Thoracic aorta (tissue), 2 donors: ENCODE measurements around the gene MISP. TPM values are rescaled to one million over a fixed set of nuclear protein-coding genes. Genes with fewer than 3 reads are reported as not detected.

Experiments
- ATAC-seq: fragments of 150-250 bp; one replicate; pipeline ENCODE4 v1.8.0; 2017; ENCODE audit warnings: low read depth; ENCODE audit not compliant: insufficient number of reproducible peaks, low FRiP score
- DNase-seq: peaks from one replicate; pipeline ENCODE4 v3.0.0-alpha.2; 2020; ENCODE audit warnings: low spot score
- H3K27ac ChIP-seq, 2 donors: fragments of 200-600 bp; sonication (generic); 1 replicate in 1 of 2; 2 replicates in 1 of 2; pipeline ENCODE4 v1.5.1; 2016; ENCODE audit warnings: mild to moderate bottlenecking in 2 of 2, moderate library complexity in 2 of 2
- H3K27me3 ChIP-seq: fragments of 200-600 bp; sonication (generic); replicated peaks from 2 replicates; pipeline ENCODE4 v1.6.0; 2016; ENCODE audit warnings: mild to moderate bottlenecking; ENCODE audit not compliant: insufficient read depth
- H3K36me3 ChIP-seq: fragments of 200-600 bp; sonication (generic); one replicate; pipeline ENCODE4 v1.5.1; 2016
- H3K4me1 ChIP-seq, 2 donors: fragments of 200-600 bp; sonication (generic); 1 replicate in 1 of 2; 2 replicates in 1 of 2; pipeline versions ENCODE4 v1.5.1 to v1.6.0; 2016; ENCODE audit warnings: low read depth in 2 of 2, mild to moderate bottlenecking in 1 of 2; ENCODE audit not compliant: control insufficient read depth in 1 of 2
- H3K4me3 ChIP-seq: fragments of 200-600 bp; sonication (generic); 2 replicates; pipeline ENCODE4 v1.5.1; 2016; ENCODE audit warnings: mild to moderate bottlenecking
- H3K9me3 ChIP-seq: fragments of 200-600 bp; sonication (generic); 2 replicates; pipeline ENCODE4 v1.5.1; 2016
- CTCF ChIP-seq: fragments of 200-600 bp; sonication (generic); IDR thresholded peaks from one replicate; pipeline ENCODE4 v1.5.1; 2019; ENCODE audit warnings: antibody characterized with exemption
- total RNA-seq, 2 donors: library from RNA; depleted of rRNA; stranded (reverse); fragments of >200 nt; gene quantifications; one replicate each; pipeline versions ENCODE4 v1.1.0 to v1.2.3, GENCODE V29; 2016

MISP gene
- total RNA-seq, 2 donors from 2014 or later: 2.2 TPM; not detected in 1

GRCh38 chr19:788983-789700 is 38.2 kb downstream of the MISP start:
- no peak for TF ChIP-seq CTCF
- no peaks in the 10 kb centered on the region for H3K36me3 ChIP-seq
- no peak overlapping the region for H3K4me3 ChIP-seq
- no peaks in the 10 kb centered on the region for H3K4me1 ChIP-seq
- no peaks in the 10 kb centered on the region for H3K27me3 ChIP-seq
- ATAC-seq (no peak), DNase-seq (no peak)
- H3K9me3 ChIP-seq: no peaks in the 10 kb centered on the region
- H3K27ac ChIP-seq: no peak overlapping the region

- no peaks in the 10 kb centered on the region for H3K4me1 ChIP-seq
- DNase-seq: no peak
- H3K4me3 ChIP-seq: no peak overlapping the region
- H3K9me3 ChIP-seq: no peaks in the 10 kb centered on the region
- H3K36me3 ChIP-seq: no peaks in the 10 kb centered on the region
- H3K27me3 ChIP-seq: no peaks in the 10 kb centered on the region
- no peak overlapping the region for H3K27ac ChIP-seq
- no peak for TF ChIP-seq CTCF
- no peak for ATAC-seq
These were observed 38.8 kb downstream of the MISP start for GRCh38 chr19:789701-790060.

- H3K36me3 ChIP-seq: no peaks in the 10 kb centered on the region
- DNase-seq: no peak
- no peak overlapping the region for H3K27ac ChIP-seq
- no peak overlapping the region for H3K4me3 ChIP-seq
- H3K27me3 ChIP-seq: no peaks in the 10 kb centered on the region
- H3K4me1 ChIP-seq: peaks cover 2 to 12% of the 10 kb centered on the region in 2 donors
- no peaks in the 10 kb centered on the region for H3K9me3 ChIP-seq
- no peak for TF ChIP-seq CTCF
- no peak for ATAC-seq
These were observed 40.2 kb downstream of the MISP start for GRCh38 chr19:791007-791566.

GRCh38 chr19:791567-792305 is 40.8 kb downstream of the MISP start:
- Histone ChIP-seq H3K9me3 (no peaks in the 10 kb centered on the region), H3K4me3 (no peak overlapping the region), H3K27ac (no peak overlapping the region), H3K27me3 (no peaks in the 10 kb centered on the region), H3K4me1 (peaks cover 6 to 16% of the 10 kb centered on the region in 2 donors), H3K36me3 (no peaks in the 10 kb centered on the region)
- TF ChIP-seq CTCF: no peak
- no peak for ATAC-seq
- no peak for DNase-seq

DNA sequence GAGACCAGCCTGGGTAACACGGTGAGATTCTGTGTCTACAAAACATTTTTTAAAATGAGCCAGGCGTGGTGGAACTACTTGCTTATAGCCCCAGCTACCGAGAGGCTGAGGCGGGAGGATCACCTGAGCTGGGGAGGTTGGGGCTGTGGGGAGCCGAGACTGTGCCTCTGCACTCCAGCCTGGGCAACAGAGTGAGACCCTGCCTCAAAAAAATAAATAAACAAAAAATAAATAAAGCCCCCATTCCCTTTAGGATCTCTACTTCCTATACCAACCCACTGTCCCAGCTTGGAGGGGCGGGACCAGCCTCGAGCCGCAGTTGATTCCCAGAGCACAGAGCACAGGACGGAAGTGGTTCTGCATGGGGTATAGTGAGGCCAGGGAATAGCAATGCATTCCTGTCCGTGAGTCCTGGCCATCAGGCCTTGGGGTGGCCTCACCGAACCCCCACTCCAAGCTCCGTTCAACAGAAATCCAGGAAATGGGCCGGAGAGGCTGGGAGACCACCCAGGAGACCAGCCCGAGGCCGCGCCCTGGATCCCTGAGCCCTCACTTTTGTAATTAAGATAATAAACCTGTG is 41.5 kb downstream of the MISP start:
- no peak overlapping the region for H3K4me3 ChIP-seq
- no peak for ATAC-seq
- no peaks in the 10 kb centered on the region for H3K27me3 ChIP-seq
- no peaks in the 10 kb centered on the region for H3K36me3 ChIP-seq
- no peak for TF ChIP-seq CTCF
- H3K4me1 ChIP-seq: peaks cover 6 to 16% of the 10 kb centered on the region in 2 donors
- H3K9me3 ChIP-seq: no peaks in the 10 kb centered on the region
- H3K27ac ChIP-seq: no peak overlapping the region
- no peak for DNase-seq
